Articular chondrocyte of knee joint (primary cell): ENCODE measurements around the gene BTG3. TPM values are rescaled to one million over a fixed set of nuclear protein-coding genes. Genes with fewer than 3 reads are reported as not detected.

Source experiments
- small RNA-seq: library from RNA; depleted of rRNA; stranded (forward); fragments of <200 nt; gene quantifications from one replicate; pipeline ENCODE3, GENCODE V24; 2012
- total RNA-seq: library from RNA; depleted of rRNA; stranded (reverse); fragments of >200 nt; gene quantifications from 2 replicates; pipeline ENCODE4 v1.2.3, GENCODE V29; 2012

The BTG3 gene
- total RNA-seq, result 24.3 and 29.3 TPM in 2 replicates

GRCh38 chr21:17612565-17613241 is at the start of gene BTG3:
Gene BTG3, minus strand, starts transcription at chr21:17612901. Its CDS starts 3,757 bp downstream, at chr21:17609144.

Small RNA genes within 50 kb of the gene (small RNA-seq; reads per million reads assigned to genes)
- not detected for gene RF00019

Other genes with a start within 250 kb of the BTG3 start
- under 0.01 TPM in 1 of 2 replicates, not detected in the other for gene CXADR, start 99.9 kb downstream of the BTG3 start, total RNA-seq
- gene C21orf91, start 206.5 kb upstream of the BTG3 start, total RNA-seq, result 13.2 and 15.2 TPM in 2 replicates